MG63 (cell line): ENCODE measurements around the gene IL31RA. TPM values are rescaled to one million over a fixed set of nuclear protein-coding genes. Genes with fewer than 3 reads are reported as not detected.

Experiments used
- total RNA-seq: library from RNA; depleted of rRNA; stranded (reverse); fragments of >200 nt; shearing (Covaris generic); gene quantifications from 2 replicates; pipeline ENCODE4 v1.2.3, GENCODE V29; 2014; ENCODE audit warnings: low replicate concordance; rRNA removed

Gene IL31RA
- total RNA-seq, 1 experiment from 2014 or later: 0.63 TPM

Other genes with a start within 250 kb of the IL31RA start
- gene SLC38A9, start 139.0 kb upstream of the IL31RA start, total RNA-seq: 12.9 and 30.0 TPM in 2 replicates
- not detected in 2 replicates for gene DDX4, start 113.3 kb upstream of the IL31RA start, total RNA-seq
- gene IL6ST, start 143.6 kb downstream of the IL31RA start, total RNA-seq: 127 and 219 TPM in 2 replicates